Measurements from ENCODE around the gene AGPAT4. TPM values are rescaled to one million over a fixed set of nuclear protein-coding genes. Genes with fewer than 3 reads are reported as not detected.

AGPAT4 gene
- total RNA-seq, 3 donors from 2014 or later, result 4.6 to 10.5 (median 6.2) TPM

DNA sequence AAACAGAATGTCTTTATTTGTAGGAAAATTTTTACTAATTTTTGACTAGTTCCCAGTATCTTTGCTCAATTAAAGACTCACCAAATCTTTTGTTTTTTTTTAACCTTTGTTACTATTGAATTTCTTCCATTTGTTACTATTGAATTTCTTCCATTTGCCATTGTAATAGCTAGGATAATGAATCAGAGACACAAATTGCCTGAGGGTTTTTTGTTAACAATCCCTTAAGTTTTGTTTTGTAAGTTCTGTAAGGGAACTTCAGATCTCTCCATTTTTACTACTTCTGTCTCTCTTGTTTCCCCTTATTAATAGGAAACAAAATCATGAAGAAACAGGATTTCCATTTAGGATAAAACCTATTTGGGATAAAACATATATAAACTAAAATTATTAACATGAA, 177.9 kb downstream of the AGPAT4 start:
- H3K36me3 ChIP-seq, result peaks cover 14% of the 10 kb centered on the region
- intact Hi-C loops (cut with DNase I; ENCODE audit: low total_unique reads), result no loop called here

GRCh38 chr6:161094955-161095354, 178.9 kb downstream of the AGPAT4 start:
- TF ChIP-seq CTCF (IDR thresholded peaks at IDR 0.05) (no peak), POLR2AphosphoS5 (IDR thresholded peaks at IDR 0.05) (no peak), POLR2A (IDR thresholded peaks at IDR 0.05) (no peak)
- H3K4me3 ChIP-seq, result no peak overlapping the region
- DNase-seq (ENCODE audit: low spot score in 2 of 2), result no peak
- H3K27ac ChIP-seq, result no peak overlapping the region
- no peaks in the 10 kb centered on the region for H3K27me3 ChIP-seq
- peaks cover 12% of the 10 kb centered on the region for H3K36me3 ChIP-seq
- no peaks in the 10 kb centered on the region for H3K4me1 ChIP-seq
- intact Hi-C loops (cut with DNase I; ENCODE audit: low total_unique reads), result no loop called here
- H3K9me3 ChIP-seq, result no peaks in the 10 kb centered on the region

More for the DNA sequence above, 177.9 kb downstream of the AGPAT4 start:
- H3K9me3 ChIP-seq, result no peaks in the 10 kb centered on the region
- DNase-seq (ENCODE audit: low spot score in 2 of 2), result no peak
- H3K4me1 ChIP-seq, result no peaks in the 10 kb centered on the region
- TF ChIP-seq POLR2A (IDR thresholded peaks at IDR 0.05) (no peak), POLR2AphosphoS5 (IDR thresholded peaks at IDR 0.05) (no peak)
- H3K4me3 ChIP-seq, result no peak overlapping the region
- H3K27ac ChIP-seq, result no peak overlapping the region
- no peaks in the 10 kb centered on the region for H3K27me3 ChIP-seq

DNA sequence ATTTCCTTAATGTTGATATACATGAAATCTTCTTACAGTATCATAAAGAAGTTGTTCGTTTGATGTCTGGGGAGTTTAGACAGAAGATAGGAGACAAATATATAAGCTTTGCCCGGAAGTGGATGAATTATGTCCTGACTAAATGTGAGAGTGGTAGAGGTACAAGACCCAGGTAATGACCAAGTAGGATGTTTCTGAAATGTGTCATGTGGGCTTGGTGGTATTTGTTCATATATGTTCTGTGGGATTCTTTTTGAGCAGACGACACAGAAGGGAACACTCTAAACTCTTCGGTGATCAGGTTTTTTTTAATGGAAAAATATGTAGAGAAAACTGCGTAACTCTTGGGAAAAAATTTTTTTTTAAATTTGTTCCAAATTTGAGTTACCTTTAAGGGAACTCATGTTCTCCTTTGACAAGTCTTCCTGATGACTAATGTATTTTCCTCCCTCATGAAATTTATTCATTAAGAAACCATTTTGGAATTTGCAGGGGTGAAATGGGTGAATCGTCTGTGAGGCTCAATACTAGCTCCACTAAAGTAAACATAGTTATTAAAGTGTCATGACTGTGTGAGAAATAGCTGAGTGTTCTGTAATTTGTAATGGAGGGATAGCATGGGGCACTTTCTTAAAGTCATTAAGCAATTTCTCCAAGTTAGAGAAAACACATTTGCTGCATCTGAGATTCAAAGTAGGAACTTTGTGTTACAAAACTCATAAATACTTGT, 181.7 kb downstream of the AGPAT4 start:
- Histone ChIP-seq H3K9me3 (no peaks in the 10 kb centered on the region), H3K4me1 (no peaks in the 10 kb centered on the region), H3K4me3 (no peak overlapping the region), H3K27ac (no peak overlapping the region), H3K27me3 (no peaks in the 10 kb centered on the region), H3K36me3 (peaks cover 26% of the 10 kb centered on the region)
- intact Hi-C loops (cut with DNase I; ENCODE audit: low total_unique reads), result no loop called here
- TF ChIP-seq POLR2A (IDR thresholded peaks at IDR 0.05), result no peak
- no peak for TF ChIP-seq POLR2AphosphoS5 (IDR thresholded peaks at IDR 0.05)
- no peak for TF ChIP-seq CTCF (IDR thresholded peaks at IDR 0.05)
- no peak for DNase-seq (ENCODE audit: low spot score in 2 of 2)

- Histone ChIP-seq H3K27ac (no peak overlapping the region), H3K27me3 (no peaks in the 10 kb centered on the region), H3K9me3 (no peaks in the 10 kb centered on the region), H3K4me1 (no peaks in the 10 kb centered on the region), H3K36me3 (peaks cover 26% of the 10 kb centered on the region), H3K4me3 (no peak overlapping the region)
- intact Hi-C loops (cut with DNase I; ENCODE audit: low total_unique reads), result no loop called here
- no peak for DNase-seq (ENCODE audit: low spot score in 2 of 2)
- TF ChIP-seq POLR2A (IDR thresholded peaks at IDR 0.05), result no peak
- no peak for TF ChIP-seq CTCF (IDR thresholded peaks at IDR 0.05)
- TF ChIP-seq POLR2AphosphoS5 (IDR thresholded peaks at IDR 0.05), result no peak
Measured at GRCh38 chr6:161091151-161091550, 182.7 kb downstream of the AGPAT4 start.

GRCh38 chr6:161088676-161089328, 185.1 kb downstream of the AGPAT4 start:
- H3K27ac ChIP-seq, result no peak overlapping the region
- TF ChIP-seq POLR2A (IDR thresholded peaks at IDR 0.05), result no peak
- no peak for TF ChIP-seq POLR2AphosphoS5 (IDR thresholded peaks at IDR 0.05)
- no peak for TF ChIP-seq CTCF (IDR thresholded peaks at IDR 0.05)
- no peak overlapping the region for H3K4me3 ChIP-seq
- intact Hi-C loops (cut with DNase I; ENCODE audit: low total_unique reads), result no loop called here
- peaks cover 13% of the 10 kb centered on the region for H3K36me3 ChIP-seq
- H3K27me3 ChIP-seq, result no peaks in the 10 kb centered on the region
- H3K9me3 ChIP-seq, result no peaks in the 10 kb centered on the region
- H3K4me1 ChIP-seq, result no peaks in the 10 kb centered on the region
- DNase-seq (ENCODE audit: low spot score in 2 of 2), result no peak

Measured in breast epithelium (tissue), 4 donors.